GM21526 (cell line): ENCODE measurements around the gene CYP19A1.

Experiments used
- ATAC-seq: cut with Tn5 transposase; IDR thresholded peaks from one replicate; pipeline ENCODE4 v1.9.1; 2021; ENCODE audit warnings: moderate library complexity; ENCODE audit not compliant: unreplicated experiment, low FRiP score

Gene CYP19A1

GRCh38 chr15:51160484-51160883, 177.9 kb downstream of the CYP19A1 start:
- ATAC-seq, result no peak
